HG03565 (cell line): ENCODE results near the gene UBAC1.
"Not testable (repeated sequence)": the region's sequence is repeated elsewhere in the genome, so short reads cannot be mapped to it uniquely, and the experiment has no call there.

Experiments
- ATAC-seq: cut with Tn5 transposase; IDR thresholded peaks from one replicate; pipeline ENCODE4 v1.9.1; 2021; ENCODE audit warnings: mild to moderate bottlenecking, moderate library complexity; ENCODE audit not compliant: unreplicated experiment

Gene UBAC1

DNA sequence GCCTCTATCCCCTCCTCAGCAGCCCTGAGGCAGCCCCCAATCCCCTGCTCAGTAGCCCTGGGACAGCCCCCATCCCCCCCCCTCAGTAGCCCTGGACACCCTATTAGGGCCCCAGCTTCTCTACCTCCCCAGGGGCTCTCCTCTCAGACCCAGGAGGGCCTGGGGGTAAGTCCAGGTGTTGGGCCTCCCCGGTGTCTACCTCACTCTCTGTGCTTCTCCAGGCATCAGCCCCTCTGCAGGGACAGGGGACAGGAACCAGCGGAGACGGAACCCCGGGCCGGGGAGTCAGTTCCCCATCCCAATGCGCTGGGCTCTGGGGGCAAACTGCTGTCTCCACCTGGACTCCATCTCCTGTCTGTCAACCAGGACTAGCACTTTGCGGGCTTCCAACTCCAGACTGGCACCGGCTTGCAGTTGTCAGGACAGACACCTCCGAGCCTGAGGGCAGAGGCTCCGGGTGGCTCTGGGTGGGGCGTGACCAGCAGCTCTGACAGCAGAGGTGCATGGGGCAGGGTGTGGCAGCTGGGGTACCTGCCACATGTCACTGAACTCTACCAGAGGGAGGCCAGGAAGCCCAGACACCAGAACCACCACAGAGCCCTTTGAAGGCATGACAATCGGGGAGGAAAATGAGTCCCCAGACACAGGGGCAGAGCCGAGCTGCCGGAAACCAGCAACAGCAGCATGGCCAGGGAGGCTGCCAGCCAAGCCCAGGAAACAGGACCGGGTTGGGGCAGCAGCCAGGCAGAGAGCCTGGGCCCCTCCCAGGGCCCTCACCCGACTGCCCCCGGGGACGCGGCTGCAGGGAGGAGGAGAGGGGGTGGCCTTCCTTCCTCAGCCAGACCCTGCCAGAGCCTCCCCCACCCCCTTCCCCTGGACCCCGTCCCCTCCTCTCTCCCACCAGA lies 17.7 kb upstream of the UBAC1 start:
- no peak for ATAC-seq

DNA sequence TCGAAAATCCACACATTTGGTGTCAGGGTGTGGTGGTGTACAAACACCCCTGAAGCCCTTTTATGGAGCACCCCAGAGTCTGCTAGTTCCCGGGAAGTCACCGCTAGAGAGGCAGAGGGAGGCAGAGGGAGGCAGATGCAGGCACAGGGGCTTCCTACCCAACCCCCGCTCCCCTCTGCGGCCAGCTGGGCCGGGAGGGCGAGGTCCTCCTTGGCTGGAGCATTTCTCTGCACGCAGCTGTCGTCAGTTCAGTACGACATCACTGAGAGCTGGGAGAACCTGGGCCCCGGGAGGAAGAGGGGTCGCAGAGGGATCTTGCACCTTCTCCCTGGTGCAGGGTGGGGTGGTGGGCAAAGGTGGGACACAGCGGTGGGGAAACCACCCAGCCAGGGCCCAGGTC lies 15.8 kb upstream of the UBAC1 start:
- no peak for ATAC-seq

DNA sequence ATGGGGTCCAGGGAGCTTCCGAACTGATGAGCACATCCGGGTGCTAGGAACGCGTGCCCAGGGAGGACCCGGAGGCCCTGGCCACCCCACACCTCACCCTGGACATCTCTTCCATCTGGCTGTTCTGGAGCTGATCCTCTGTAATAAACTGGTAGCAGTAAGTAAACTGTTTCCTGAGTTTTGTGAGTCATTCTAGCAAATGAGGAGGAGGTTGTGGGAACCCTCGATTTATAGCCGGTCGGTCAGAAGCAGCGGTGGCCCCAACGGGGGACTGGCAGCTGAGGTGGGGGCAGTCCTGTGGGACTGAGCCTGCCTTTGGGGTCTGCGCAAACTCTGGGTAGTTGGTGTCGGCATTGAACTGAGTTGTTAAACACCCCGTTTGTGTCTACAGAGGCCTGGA lies 15.4 kb upstream of the UBAC1 start:
- ATAC-seq, result no peak

DNA sequence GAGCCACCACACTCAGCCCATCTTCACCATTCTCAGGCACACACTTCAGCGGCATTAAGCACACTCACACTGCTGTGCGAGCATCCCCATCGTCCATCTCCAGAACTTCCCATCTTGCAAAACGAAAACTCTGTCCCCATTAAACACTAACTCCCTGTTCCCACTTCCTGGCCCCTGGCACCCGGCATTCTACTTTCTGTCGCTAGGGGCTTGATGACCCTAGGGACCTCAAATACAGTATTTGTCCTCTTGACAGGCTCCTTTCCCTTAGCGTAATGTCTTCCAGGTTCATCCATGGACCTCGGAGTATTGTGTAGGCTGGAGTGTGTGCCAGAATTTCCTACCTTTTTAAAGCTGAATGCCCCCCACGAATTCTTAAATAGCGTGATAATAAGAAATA lies 14.7 kb upstream of the UBAC1 start:
- ATAC-seq, result no peak

DNA sequence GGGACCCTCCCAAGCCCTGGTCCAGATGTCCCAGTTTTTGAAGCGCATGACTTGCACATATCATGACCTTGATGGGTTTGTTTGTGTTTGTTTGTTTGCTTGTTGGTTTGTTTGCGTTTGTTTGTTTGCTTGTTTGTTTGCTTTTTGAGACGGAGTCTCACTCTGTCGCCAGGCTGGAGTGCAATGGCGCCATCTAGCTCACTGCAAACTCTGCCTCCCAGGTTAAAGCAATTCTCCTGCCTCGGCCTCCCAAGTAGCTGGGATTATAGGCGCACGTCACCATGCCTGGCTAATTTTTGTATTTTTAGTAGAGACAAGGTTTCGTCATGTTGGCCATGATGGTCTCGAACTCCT lies 13.0 kb upstream of the UBAC1 start:
- no peak for ATAC-seq

DNA sequence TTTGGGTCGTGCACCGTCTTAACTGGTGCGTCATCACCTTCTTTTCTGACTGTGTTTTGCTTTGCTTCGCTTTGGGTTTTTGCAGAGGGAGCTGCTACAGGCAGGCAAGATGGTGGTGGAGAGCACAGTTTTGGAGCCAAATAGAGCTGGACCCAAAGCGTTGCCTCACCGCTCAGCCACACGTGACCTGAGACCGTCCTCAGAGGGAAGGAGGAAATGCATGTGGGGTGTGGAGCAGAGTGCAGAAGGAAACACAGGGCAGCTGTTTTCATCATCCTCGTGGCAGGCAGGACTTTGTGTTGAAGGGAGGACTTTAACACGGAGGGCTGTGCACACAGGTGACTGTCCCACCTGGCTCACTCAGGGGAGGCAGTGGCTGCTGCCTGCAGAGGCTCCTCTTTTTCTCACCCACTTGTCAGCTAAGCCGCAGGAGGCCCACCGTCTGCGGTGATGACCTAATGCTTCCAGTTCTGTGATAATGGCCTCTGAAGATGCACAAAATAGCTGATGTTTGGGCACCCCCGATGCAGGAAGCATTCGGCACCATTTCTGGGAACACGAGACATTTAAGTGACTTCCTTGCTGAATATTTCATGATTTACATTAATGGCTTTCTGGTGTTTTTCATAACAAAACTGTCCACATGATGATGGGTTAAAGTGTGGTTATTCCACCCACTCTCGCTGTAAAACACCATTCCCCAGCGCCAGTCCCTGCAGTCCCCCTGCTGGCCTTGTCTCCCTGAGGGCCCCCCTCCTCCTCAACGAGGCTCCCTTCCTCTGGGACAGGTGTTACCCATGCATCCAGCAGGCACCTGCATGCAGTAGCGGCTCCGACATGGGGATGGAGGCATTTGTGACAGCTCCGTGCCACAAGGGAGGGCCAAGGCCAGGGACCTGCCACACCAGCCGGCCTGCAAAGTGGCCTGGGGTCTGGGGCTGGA lies 12.4 kb upstream of the UBAC1 start:
- no peak for ATAC-seq

DNA sequence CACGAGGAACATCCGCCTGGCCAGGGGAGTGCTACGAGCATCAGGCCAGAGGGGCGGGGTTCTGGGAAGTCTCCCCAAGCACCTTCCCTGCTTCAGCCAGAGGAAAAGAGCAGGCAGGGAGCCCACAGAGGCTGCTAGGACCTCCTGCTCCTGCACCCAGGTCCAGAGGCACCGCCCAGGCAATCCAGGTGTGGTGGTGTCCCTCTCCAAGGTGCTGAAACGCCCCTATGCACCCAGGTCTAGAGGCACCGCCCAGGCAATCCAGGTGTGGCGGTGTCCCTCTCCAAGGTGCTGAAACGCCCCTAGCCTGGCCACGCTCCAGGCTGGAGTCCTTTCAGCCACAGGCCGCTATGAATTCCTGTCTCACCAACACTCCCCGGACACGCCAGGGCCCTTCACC lies 10.7 kb upstream of the UBAC1 start:
- no peak for ATAC-seq

DNA sequence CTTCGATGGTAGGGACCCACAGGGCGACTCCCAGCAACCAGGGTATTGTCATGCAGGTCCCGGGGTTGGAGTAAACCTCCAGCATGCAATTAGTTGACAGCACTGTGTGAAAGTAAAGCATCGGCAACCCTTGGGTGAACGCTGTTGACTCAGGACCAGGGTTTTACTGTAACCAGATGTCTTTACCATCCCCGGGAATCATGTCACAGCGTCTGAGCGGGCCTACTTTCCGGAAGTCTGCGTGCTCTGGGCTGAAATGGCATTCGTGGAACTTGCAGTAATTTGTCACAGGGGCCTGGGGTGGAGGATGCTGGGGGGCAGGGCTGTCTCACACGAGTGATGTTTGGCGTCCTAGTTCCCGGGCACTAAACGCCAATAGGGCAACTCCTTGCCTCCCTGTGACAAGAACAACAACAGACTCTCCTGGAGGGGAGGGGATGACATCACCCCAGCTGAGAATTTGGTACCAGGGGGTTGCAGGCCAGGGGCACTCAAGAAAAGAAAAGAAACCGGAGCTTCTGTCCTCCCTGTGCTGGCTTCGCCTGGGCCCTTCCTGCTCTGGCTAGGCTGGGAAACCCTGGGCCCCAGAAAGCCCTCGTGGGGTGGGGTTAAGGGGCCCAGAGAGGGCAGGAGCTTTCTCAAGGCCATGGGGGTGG lies 10.1 kb upstream of the UBAC1 start:
- ATAC-seq, result no peak

DNA sequence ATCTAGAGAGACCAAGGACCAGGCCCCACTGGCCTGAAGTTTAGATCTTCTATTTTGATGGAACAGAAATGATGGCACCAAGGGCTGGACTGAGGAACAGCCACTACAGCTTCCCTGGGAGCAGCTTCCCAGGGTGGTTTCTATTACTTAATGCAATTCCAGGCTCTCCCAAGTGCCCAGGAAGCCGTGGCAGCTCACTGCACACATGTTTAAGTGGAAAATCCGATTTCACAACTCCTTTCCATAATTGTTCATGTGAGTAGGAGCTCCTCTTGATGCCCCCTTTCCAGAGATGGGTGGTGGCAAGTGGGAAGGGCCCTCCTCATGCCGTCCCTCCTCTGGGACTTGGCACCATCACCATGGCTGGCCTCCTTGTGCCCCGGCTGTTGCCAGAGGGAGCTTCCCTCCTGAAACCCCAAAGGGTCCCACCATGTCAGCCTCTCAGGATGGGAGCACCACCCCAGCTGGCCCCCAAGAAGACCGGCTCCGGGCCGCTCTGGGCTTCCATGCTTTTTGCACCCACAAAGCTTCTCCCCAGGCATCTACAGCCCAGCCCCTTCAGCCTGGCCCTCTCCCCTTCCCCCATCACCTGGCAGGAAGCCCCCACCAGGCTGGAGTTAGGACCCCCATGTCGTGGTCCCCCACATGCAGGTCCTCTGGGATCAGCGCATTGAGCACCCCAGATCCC lies 9.1 kb upstream of the UBAC1 start:
- ATAC-seq, result no peak

DNA sequence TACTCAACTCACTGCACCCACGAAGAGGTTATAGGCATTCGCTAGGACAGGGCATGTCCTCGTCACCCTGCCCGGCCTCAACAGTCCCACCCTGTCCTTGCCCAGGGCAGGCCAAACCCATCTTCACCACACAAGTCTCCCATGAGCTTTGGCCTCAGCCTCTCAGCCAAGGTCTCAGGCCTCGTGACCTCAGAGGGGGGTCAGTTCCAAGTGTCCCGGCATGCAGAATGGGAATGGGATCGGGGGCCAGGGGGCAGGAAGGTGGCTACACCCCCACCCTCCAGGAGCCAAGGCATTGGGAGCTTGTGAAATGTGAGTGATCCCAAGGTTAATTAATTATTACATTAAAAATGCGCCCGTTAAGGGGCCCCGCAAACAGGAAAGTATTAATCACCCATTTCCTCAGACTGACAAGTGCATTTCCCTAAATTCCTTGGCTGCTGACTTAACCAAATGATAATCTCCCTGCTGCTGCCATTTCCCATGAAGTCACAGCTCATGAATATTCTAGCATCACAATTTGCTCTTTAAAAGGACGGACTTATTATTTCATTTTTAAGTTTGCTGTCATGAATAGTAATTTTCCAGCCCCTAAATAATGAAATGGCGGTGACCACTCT lies 8.0 kb upstream of the UBAC1 start:
- no peak for ATAC-seq

DNA sequence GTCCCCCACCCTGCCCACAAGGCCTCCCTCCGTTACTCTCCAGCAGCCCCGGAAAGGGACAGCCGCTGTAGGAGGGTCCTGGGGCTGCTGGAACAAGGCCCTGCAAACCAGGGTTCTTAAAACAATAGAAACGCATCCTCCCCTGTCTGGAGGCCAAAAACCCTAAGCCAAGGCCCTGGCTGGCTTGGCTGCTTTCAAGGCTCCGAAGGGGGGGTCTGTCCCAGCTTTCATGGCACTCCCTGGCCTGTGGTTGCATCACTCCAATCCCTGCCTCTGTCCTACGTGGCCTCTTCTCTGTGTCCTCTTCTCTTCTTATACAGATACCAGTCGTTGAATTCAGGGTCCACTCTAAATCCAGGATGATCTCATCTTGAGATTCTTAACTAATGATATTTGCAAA lies 7.4 kb upstream of the UBAC1 start:
- no peak for ATAC-seq

DNA sequence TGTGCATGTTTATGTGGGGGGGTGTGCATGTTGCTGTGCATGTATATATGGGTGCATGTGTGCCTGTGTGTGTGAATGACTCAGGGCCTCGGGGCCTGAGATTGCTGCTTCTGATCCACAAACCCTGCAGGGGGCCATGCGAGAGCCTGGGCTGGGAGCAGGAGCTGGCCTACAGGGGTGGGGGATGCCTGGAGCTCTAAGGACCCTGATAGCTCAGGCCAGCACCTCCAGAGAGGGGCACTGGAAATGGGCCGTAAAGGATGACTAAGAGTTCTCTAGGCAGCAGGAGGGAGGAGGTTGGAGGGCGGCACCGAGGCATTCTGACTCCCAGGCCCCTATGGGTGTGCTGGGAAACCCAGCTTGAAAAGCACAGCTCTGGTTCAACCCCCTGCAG lies 6.9 kb upstream of the UBAC1 start:
- no peak for ATAC-seq

DNA sequence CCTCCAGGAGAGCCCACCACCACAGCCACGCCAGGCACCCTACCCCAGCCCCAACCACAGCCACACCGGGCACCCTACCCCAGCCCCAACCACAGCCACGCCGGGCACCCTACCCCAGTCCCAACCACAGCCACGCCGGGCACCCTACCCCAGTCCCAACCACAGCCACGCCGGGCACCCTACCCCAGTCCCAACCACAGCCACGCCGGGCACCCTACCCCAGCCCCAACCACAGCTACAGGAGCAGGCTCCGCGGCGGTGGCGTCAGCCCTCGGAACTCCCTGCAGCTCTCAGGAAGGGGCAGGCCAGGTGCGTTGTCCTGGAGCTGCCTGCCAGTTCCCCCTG lies 5.7 kb upstream of the UBAC1 start:
- ATAC-seq, result not testable (repeated sequence)

DNA sequence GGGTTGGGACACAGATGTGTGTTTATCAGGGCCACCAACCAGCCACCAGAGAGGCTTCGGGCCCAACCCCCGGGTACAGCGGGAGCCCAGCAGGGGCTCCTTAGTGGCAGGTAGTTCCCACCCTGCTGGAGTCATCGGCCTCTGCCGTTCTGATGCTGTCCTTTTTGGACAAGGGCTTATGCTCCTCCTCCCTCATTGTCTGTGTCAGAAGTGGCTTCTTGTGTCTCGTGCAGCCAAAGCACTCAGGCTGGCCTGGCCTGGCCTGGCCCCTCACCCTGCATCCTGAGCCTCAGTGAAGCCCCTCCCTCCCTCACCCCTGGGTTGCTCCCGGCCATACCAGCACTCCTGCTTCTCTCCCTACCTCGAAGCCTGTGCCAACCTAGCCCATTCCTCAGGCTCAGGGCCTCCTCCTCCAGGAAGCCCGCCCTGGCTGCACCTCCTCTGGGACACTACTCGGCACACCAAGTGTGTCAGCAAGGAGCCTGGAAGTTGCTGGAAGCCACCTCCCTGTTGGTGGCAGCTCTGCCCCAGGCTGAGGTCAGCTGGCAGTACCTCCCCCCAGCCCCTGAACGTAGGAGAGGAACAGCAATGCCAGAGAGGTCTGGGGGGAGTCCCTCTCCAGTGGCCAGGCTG lies 4.1 kb upstream of the UBAC1 start:
- no peak for ATAC-seq

DNA sequence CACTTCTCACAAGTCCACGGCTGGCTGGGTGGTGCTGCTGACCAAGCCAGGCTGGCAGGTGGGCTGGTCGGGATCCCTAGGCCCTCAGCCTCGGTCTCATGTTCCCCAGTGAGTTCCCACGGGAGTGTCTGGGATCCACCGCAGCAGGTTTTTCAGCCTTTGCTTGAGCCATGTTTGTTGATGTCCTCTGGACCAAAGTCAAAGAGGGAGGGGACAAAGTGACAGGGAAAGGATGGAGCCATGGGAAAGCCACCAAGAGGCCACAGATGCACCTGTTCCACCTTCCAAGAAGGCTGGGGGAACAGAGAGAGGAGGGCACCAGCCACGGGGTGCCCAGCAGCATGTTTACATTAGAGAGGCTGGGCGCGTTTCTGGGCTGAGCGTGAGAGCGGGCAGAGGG lies 2.8 kb upstream of the UBAC1 start:
- ATAC-seq, result no peak

DNA sequence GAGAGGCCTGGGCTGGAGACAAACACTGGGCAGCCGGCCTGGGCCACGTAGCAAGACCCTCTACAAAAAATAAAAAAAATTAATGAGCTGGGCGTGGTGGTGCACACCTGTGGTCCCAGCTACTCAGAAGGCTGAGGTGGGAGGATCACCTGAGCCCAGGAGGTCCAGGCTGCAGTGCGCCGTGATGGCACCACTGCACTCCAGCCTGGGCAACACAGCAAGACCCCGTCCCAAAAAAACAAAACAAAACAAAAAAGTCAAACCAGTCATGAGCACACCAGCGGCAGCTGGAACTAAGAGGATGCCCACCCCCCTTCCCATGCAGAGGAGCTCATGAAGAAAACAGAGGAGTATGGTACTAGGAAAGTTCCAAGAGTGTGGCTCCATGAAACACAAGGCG lies 2.2 kb upstream of the UBAC1 start:
- no peak for ATAC-seq

DNA sequence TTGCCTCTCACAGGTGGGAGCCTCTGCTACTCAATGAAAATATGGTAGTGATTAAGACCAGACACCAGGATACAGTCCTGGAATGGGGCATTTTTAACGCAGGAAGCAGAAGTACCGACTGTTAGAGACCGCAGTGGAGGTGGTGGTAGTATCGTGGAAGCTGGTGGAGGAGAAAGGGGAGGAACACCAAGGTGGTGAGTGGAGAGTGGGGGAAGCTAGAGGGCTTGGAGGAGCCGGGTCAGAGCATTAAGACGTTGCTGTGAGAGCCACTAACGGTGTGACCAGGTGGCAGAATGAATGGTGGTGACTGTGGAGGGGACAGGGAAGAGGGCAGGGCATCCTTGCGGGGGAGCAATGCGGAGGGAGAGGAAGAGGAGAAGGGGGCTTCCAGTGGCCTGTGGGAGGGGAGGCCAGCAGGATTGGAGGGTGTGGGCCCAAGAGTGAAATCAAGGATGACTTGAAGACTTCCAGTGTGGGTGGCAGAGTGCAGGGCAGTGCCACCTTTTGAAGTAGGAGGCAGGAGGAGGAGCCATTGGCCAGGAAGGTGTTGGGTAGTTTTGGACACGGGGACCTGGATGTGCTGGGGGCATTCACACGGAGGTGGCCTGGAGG lies 1.6 kb upstream of the UBAC1 start:
- no peak for ATAC-seq

DNA sequence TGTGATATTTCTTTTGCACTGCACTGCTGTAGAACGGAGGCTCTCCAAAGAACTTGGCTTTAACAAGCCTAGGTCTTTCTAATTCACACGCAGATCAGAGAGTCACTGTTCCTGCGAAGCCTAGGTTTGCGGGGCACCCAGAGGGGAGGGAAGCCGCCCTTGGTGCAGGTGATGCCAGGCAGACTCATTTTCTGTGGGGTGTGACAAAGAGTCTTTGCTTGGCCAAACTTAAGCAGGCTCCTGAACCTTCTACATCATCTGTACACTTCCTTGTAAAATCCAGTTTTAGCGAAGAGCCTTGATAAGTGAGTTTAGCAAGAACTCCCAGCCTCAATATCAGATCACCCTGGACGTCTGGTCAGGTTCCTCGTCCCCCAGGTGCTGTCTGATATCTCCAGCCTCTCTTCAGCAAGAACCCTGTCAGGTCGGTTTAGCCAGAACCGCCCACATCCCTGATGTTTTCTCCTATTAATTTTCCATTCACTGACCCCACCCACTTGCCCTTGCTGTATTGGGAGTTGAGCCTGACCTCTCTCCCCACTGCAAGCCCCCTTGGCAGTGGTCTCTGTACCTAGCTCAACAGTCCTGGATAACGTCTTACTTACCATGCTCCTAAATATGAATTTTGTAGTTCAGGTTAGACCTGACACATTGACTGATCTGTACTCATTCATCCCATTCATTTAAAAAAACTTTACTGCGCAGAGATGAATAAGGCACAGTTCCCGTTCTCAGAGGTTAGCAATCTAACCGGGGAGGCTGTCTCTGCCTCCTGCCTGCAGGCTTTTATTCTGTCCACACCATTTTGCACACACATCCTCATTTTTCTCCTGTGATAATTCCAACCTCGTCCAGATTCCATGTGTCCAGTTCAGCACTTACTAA lies 880 bp upstream of the UBAC1 start:
- ATAC-seq, result no peak
